MCF 10A (cell line): ENCODE results near the gene SYPL1. TPM values are rescaled to one million over a fixed set of nuclear protein-coding genes. Genes with fewer than 3 reads are reported as not detected.
A peak's percentile ranks its signal among the peaks of the same experiment; 100 is the strongest.

Experiments used
- BruUV-seq: library from RNA; stranded (reverse); fragments of 400-500 nt; replicated peaks from 2 replicates; lab custom pipeline; 2021; lab: Mats Ljungman, UMichigan
- CTCF ChIA-PET: fragments of 300-600 bp; sonication (Branson Sonifier 250); formaldehyde crosslinking; extraction: SDS; loops from one replicate; lab custom pipeline; 2021; ENCODE audit warnings: antibody characterized with exemption, inconsistent platforms; lab: Yijun Ruan, JAX
- POLR2A ChIA-PET: fragments of 300-600, 350-650 bp; sonication (Branson Sonifier 250); formaldehyde crosslinking; extraction: SDS; loops from one replicate; lab custom pipeline; 2020; ENCODE audit warnings: antibody characterized with exemption, inconsistent platforms; lab: Yijun Ruan, JAX
- DNase-seq: peaks from one replicate; pipeline ENCODE4 v3.0.0-alpha.2; 2018; ENCODE audit not compliant: unreplicated experiment
- H3K27ac Mint-ChIP-seq: one replicate; pipeline ENCODE4 v1.8.0; 2022; ENCODE audit warnings: mild to moderate bottlenecking, low read depth, mixed read lengths; ENCODE audit not compliant: unreplicated experiment
- H3K27me3 Mint-ChIP-seq: one replicate; pipeline ENCODE4 v1.8.0; 2022; ENCODE audit warnings: mixed read lengths; ENCODE audit not compliant: insufficient read depth, unreplicated experiment
- H3K36me3 Mint-ChIP-seq: one replicate; pipeline ENCODE4 v1.8.0; 2022; ENCODE audit warnings: mild to moderate bottlenecking, moderate library complexity, mixed read lengths; ENCODE audit not compliant: insufficient read depth, unreplicated experiment
- H3K4me1 Mint-ChIP-seq: one replicate; pipeline ENCODE4 v1.8.0; 2022; ENCODE audit warnings: mixed read lengths; ENCODE audit not compliant: insufficient read depth, unreplicated experiment
- H3K4me3 Mint-ChIP-seq: one replicate; pipeline ENCODE4 v1.8.0; 2022; ENCODE audit warnings: mild to moderate bottlenecking, moderate library complexity, mixed read lengths; ENCODE audit not compliant: unreplicated experiment
- H3K9me3 Mint-ChIP-seq: one replicate; pipeline ENCODE4 v1.8.0; 2022; ENCODE audit warnings: mixed read lengths; ENCODE audit not compliant: unreplicated experiment
- intact Hi-C: fragments of 100-400 bp; cut with micrococcal nuclease; formaldehyde crosslinking; loops from 2 replicates; pipeline ENCODE4 v1.14.1; 2022
- total RNA-seq: library from RNA; stranded (reverse); gene quantifications from 2 replicates; pipeline ENCODE4 v1.2.3, GENCODE V29; 2022
- TF ChIP-seq, protein P1 (sequence below): fragments of 200-600 bp; IDR thresholded peaks from one replicate; pipeline ENCODE4 v1.8.0; 2022; ENCODE audit warnings: antibody characterized with exemption, mild to moderate bottlenecking; ENCODE audit not compliant: unreplicated experiment

Gene SYPL1
- total RNA-seq, 1 experiment from 2014 or later, result 77.6 TPM

DNA sequence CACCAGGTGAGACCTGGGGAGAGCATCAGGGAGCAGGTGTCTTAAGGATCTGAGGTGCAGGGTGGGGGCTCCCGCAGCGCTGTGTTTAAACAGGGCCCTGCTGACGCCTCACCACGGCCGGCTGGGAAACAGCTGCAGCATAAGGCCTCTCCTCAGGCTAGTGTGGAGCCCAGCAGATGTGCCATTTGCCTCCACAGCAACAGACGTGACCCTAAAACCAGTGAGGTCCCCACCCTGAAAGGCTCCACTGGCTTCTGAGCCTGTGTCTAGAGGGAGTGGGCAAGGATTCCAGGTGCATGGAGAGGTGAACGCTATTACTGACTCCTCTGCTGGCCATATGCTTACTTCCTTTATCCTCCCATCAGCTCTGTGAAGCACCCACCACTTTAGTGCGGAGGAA, 47.8 kb downstream of the SYPL1 start:
- no TSS peak for BruUV-seq
- H3K9me3 Mint-ChIP-seq, result no peaks in the 10 kb centered on the region
- peak overlapping the region; percentile 86 for H3K27ac Mint-ChIP-seq
- no peak for DNase-seq
- H3K4me1 Mint-ChIP-seq, result peaks cover 63% of the 10 kb centered on the region
- H3K36me3 Mint-ChIP-seq, result peaks cover 6% of the 10 kb centered on the region
- CTCF ChIA-PET, result interaction anchor here (1.1 to 2.3 kb wide), 2 partner anchors 8 to 89 kb away, joined by 3 to 10 read pairs; no protein-coding TSS in a partner anchor
- intact Hi-C loops, result loop anchor here (10.0 kb wide), 1 partner anchor 1100 kb away; the partner anchor contains the start of gene HBP1
- TF ChIP-seq, protein P1, sequence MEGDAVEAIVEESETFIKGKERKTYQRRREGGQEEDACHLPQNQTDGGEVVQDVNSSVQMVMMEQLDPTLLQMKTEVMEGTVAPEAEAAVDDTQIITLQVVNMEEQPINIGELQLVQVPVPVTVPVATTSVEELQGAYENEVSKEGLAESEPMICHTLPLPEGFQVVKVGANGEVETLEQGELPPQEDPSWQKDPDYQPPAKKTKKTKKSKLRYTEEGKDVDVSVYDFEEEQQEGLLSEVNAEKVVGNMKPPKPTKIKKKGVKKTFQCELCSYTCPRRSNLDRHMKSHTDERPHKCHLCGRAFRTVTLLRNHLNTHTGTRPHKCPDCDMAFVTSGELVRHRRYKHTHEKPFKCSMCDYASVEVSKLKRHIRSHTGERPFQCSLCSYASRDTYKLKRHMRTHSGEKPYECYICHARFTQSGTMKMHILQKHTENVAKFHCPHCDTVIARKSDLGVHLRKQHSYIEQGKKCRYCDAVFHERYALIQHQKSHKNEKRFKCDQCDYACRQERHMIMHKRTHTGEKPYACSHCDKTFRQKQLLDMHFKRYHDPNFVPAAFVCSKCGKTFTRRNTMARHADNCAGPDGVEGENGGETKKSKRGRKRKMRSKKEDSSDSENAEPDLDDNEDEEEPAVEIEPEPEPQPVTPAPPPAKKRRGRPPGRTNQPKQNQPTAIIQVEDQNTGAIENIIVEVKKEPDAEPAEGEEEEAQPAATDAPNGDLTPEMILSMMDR, result no peak
- H3K4me3 Mint-ChIP-seq, result no peak overlapping the region
- no peaks in the 10 kb centered on the region for H3K27me3 Mint-ChIP-seq
- POLR2A ChIA-PET, result interaction anchor here (0.6 to 4.3 kb wide), 14 partner anchors 10 to 1104 kb away, joined by 3 to 93 read pairs (median 5); partner anchors contain the start of genes HBP1 and SYPL1

DNA sequence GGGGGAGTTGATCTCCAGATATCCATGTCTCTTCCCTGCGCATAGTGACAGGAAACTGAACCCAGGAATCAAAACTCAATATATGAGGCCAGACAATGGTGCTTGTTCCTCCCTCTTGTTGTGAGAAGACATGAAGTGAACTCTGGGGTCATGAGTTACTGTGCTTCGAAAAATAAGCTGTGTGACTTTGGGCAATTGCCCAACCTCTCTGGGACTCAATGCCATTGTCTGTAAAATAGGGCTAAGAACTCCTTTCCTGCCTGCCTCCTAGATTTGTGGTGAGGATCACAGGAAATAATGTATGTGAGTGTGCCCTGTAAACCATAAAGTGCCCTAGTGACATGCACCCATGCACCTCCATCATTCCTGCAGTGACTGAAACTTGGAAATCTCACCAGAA, 48.4 kb downstream of the SYPL1 start:
- CTCF ChIA-PET, result no interaction called here
- no peaks in the 10 kb centered on the region for H3K9me3 Mint-ChIP-seq

GRCh38 chr7:106063024-106063423, 49.1 kb downstream of the SYPL1 start:
- intact Hi-C loops, result loop anchor here (10.0 kb wide), 1 partner anchor 1102 kb away; the partner anchor contains the start of gene HBP1
- Mint-ChIP-seq H3K27me3 (no peaks in the 10 kb centered on the region), H3K9me3 (no peaks in the 10 kb centered on the region), H3K4me1 (peaks cover 60% of the 10 kb centered on the region), H3K27ac (peak overlapping the region; percentile 94), H3K4me3 (no peak overlapping the region), H3K36me3 (no peaks in the 10 kb centered on the region)
- TF ChIP-seq, protein P1, result no peak
- DNase-seq, result no peak
- CTCF ChIA-PET, result interaction anchor here (0.7 kb wide), 1 partner anchor 40 kb away, joined by 3 read pairs; no protein-coding TSS in a partner anchor
- POLR2A ChIA-PET, result interaction anchor here (0.8 to 8.0 kb wide), 6 partner anchors 7 to 90 kb away, joined by 3 to 93 read pairs (median 18); partner anchors contain the start of gene SYPL1
- no TSS peak for BruUV-seq

More for the DNA sequence above, 48.4 kb downstream of the SYPL1 start:
- BruUV-seq, result no TSS peak
- DNase-seq, result no peak
- H3K27ac Mint-ChIP-seq, result peak overlapping the region; percentile 94
- intact Hi-C loops, result loop anchor here (10.0 kb wide), 1 partner anchor 1101 kb away; the partner anchor contains the start of gene HBP1
- POLR2A ChIA-PET, result interaction anchor here (0.8 to 8.0 kb wide), 6 partner anchors 7 to 90 kb away, joined by 3 to 93 read pairs (median 18); partner anchors contain the start of gene SYPL1
- H3K4me1 Mint-ChIP-seq, result peaks cover 63% of the 10 kb centered on the region
- no peaks in the 10 kb centered on the region for H3K27me3 Mint-ChIP-seq
- peaks cover 2% of the 10 kb centered on the region for H3K36me3 Mint-ChIP-seq
- no peak overlapping the region for H3K4me3 Mint-ChIP-seq
- TF ChIP-seq, protein P1, result no peak

GRCh38 chr7:106062521-106062931, 49.6 kb downstream of the SYPL1 start:
- intact Hi-C loops, result loop anchor here (10.0 kb wide), 1 partner anchor 1102 kb away; the partner anchor contains the start of gene HBP1
- CTCF ChIA-PET, result interaction anchor here (1.7 kb wide), 1 partner anchor 105 kb away, joined by 3 read pairs; no protein-coding TSS in a partner anchor
- POLR2A ChIA-PET, result interaction anchor here (1.0 to 8.0 kb wide), 6 partner anchors 8 to 91 kb away, joined by 3 to 93 read pairs (median 14); partner anchors contain the start of gene SYPL1
- Mint-ChIP-seq H3K36me3 (no peaks in the 10 kb centered on the region), H3K9me3 (no peaks in the 10 kb centered on the region), H3K27me3 (no peaks in the 10 kb centered on the region), H3K4me1 (peaks cover 60% of the 10 kb centered on the region), H3K27ac (peak overlapping the region; percentile 94), H3K4me3 (no peak overlapping the region)
- BruUV-seq, result no TSS peak
- TF ChIP-seq, protein P1, result no peak
- peak; percentile 62 for DNase-seq
